IMR-90 (cell line): ENCODE data around the gene PITPNM2. TPM values are rescaled to one million over a fixed set of nuclear protein-coding genes. Genes with fewer than 3 reads are reported as not detected.

Experiments used
- ATAC-seq: fragments of 200-7000 bp; cut with Tn5 transposase; 2 replicates; pipeline ENCODE4 v1.9.1; 2020; ENCODE audit warnings: low read depth, mild to moderate bottlenecking, moderate library complexity
- BruUV-seq: library from RNA; stranded (reverse); fragments of 400-500 nt; replicated peaks from 2 replicates; lab custom pipeline; 2021; lab: Mats Ljungman, UMichigan
- CTCF ChIA-PET: fragments of 300-600 bp; formaldehyde crosslinking; extraction: SDS; loops from one replicate; lab custom pipeline; 2021; ENCODE audit warnings: antibody characterized with exemption; lab: Yijun Ruan, JAX
- POLR2A ChIA-PET: fragments of 300-600 bp; sonication (Branson Sonifier 250); formaldehyde crosslinking; loops from one replicate; lab custom pipeline; 2022; ENCODE audit warnings: antibody characterized with exemption; ENCODE audit not compliant: unreplicated experiment; lab: Charles Lee
- DNase-seq: peaks from one replicate; pipeline ENCODE4 v3.0.0; 2013
- H2AFZ ChIP-seq: replicated peaks from 2 replicates; pipeline ENCODE3; 2013; ENCODE audit warnings: low read length, mild to moderate bottlenecking; ENCODE audit not compliant: poor library complexity
- H2AK5ac ChIP-seq: 2 replicates; pipeline ENCODE4 v1.6.1; 2013; ENCODE audit warnings: low read depth, low read length, inconsistent platforms
- H2AK9ac ChIP-seq: replicated peaks from 2 replicates; pipeline ENCODE3; 2013; ENCODE audit warnings: mild to moderate bottlenecking, low read depth, low read length, moderate library complexity; ENCODE audit not compliant: poor library complexity
- H2BK120ac ChIP-seq: 2 replicates; pipeline ENCODE4 v1.6.1; 2013; ENCODE audit warnings: low read depth, low read length, inconsistent platforms
- H2BK15ac ChIP-seq: 3 replicates; pipeline ENCODE4 v1.6.1; 2013; ENCODE audit warnings: low read depth, low read length, inconsistent platforms
- H2BK20ac ChIP-seq: 2 replicates; pipeline ENCODE4 v1.6.1; 2013; ENCODE audit warnings: low read depth, mild to moderate bottlenecking, inconsistent platforms, low read length, moderate library complexity
- H2BK5ac ChIP-seq: 2 replicates; pipeline ENCODE4 v1.6.1; 2013; ENCODE audit warnings: mild to moderate bottlenecking, low read depth, low read length, inconsistent platforms; ENCODE audit not compliant: poor library complexity, severe bottlenecking
- H3K14ac ChIP-seq: replicated peaks from 2 replicates; pipeline ENCODE4 v1.6.1; 2013; ENCODE audit warnings: low read depth, low read length, inconsistent platforms
- H3K18ac ChIP-seq: 2 replicates; pipeline ENCODE4 v1.6.1; 2013; ENCODE audit warnings: low read depth, low read length, control low read depth
- H3K23ac ChIP-seq: 2 replicates; pipeline ENCODE4 v1.6.1; 2013; ENCODE audit warnings: low read depth, low read length, inconsistent platforms
- H3K27ac ChIP-seq: 2 replicates; pipeline ENCODE4 v1.5.1; 2013; ENCODE audit warnings: mild to moderate bottlenecking, control low read depth, low read length; ENCODE audit not compliant: insufficient read depth
- H3K27me3 ChIP-seq: 2 replicates; pipeline ENCODE4 v1.6.1; 2013; ENCODE audit warnings: low read length; ENCODE audit not compliant: control insufficient read depth, insufficient read depth
- H3K36me3 ChIP-seq: 2 replicates; pipeline ENCODE4 v1.6.1; 2013; ENCODE audit warnings: low read length, mixed read lengths; ENCODE audit not compliant: control insufficient read depth, insufficient read depth
- H3K4ac ChIP-seq: 2 replicates; pipeline ENCODE4 v1.6.1; 2013; ENCODE audit warnings: low read depth, low read length, inconsistent platforms
- H3K4me1 ChIP-seq: 2 replicates; pipeline ENCODE4 v1.6.1; 2013; ENCODE audit warnings: low read length, mixed read lengths; ENCODE audit not compliant: control insufficient read depth, insufficient read depth
- H3K4me2 ChIP-seq: 2 replicates; pipeline ENCODE4 v1.6.1; 2013; ENCODE audit warnings: low read depth, mild to moderate bottlenecking, control low read depth, low read length, moderate library complexity
- H3K4me3 ChIP-seq: 2 replicates; pipeline ENCODE4 v1.5.1; 2013; ENCODE audit warnings: low read depth, mild to moderate bottlenecking, control low read depth, low read length, moderate library complexity; ENCODE audit not compliant: insufficient read depth
- H3K56ac ChIP-seq: 2 replicates; pipeline ENCODE4 v1.6.1; 2013; ENCODE audit warnings: low read length, inconsistent platforms; ENCODE audit not compliant: insufficient read depth; ENCODE audit errors: extremely low read depth
- H3K79me1 ChIP-seq, 2 experiments: 2 replicates each; pipeline ENCODE4 v1.6.1; 2013; ENCODE audit warnings: low read length in 2 of 2, inconsistent platforms in 1 of 2, low read depth in 1 of 2
- H3K9ac ChIP-seq: 2 replicates; pipeline ENCODE4 v1.6.1; 2013; ENCODE audit warnings: low read depth, low read length, control low read depth
- H3K9me1 ChIP-seq: 2 replicates; pipeline ENCODE4 v1.6.1; 2013; ENCODE audit warnings: low read length, inconsistent platforms; ENCODE audit not compliant: insufficient read depth
- H3K9me3 ChIP-seq: 2 replicates; pipeline ENCODE4 v1.6.1; 2013; ENCODE audit warnings: low read length; ENCODE audit not compliant: control insufficient read depth, insufficient read depth
- H4K20me1 ChIP-seq: 2 replicates; pipeline ENCODE4 v1.6.1; 2013; ENCODE audit warnings: low read length, inconsistent platforms; ENCODE audit not compliant: insufficient read depth
- H4K5ac ChIP-seq: 2 replicates; pipeline ENCODE4 v1.6.1; 2013; ENCODE audit warnings: mild to moderate bottlenecking, low read depth, low read length, control low read depth
- H4K8ac ChIP-seq, 2 experiments: 2 replicates each; pipeline ENCODE4 v1.6.1; 2013; ENCODE audit warnings: low read depth in 2 of 2, low read length in 2 of 2, control low read depth in 1 of 2, inconsistent platforms in 1 of 2
- H4K91ac ChIP-seq: 2 replicates; pipeline ENCODE4 v1.6.1; 2013; ENCODE audit warnings: low read depth, low read length, inconsistent platforms; ENCODE audit not compliant: insufficient read depth
- BHLHE40 ChIP-seq: fragments of 150-350 bp; IDR thresholded peaks from 2 replicates; pipeline ENCODE4 v1.6.1; 2016; ENCODE audit warnings: mild to moderate bottlenecking, low read depth, low read length
- CEBPB ChIP-seq: IDR thresholded peaks from 2 replicates; pipeline ENCODE4 v1.6.1; 2012; ENCODE audit warnings: low read depth, low read length, improper control_type of control experiment
- CHD1 ChIP-seq: IDR thresholded peaks from 2 replicates; pipeline ENCODE4 v1.6.1; 2012; ENCODE audit warnings: low read depth, low read length, improper control_type of control experiment
- CTCF ChIP-seq: conservative IDR thresholded peaks from 2 replicates; pipeline ENCODE4 v1.5.1; 2012; ENCODE audit warnings: mild to moderate bottlenecking, low read depth, low read length, improper control_type of control experiment
- FOS ChIP-seq: fragments of 150-350 bp; IDR thresholded peaks from 2 replicates; pipeline ENCODE4 v1.6.1; 2016; ENCODE audit warnings: low read depth, low read length
- MAFK ChIP-seq: IDR thresholded peaks from 2 replicates; pipeline ENCODE4 v1.6.1; 2012; ENCODE audit warnings: low read depth, low read length, improper control_type of control experiment
- MAZ ChIP-seq: IDR thresholded peaks from 2 replicates; pipeline ENCODE4 v1.6.1; 2012; ENCODE audit warnings: low read depth, mild to moderate bottlenecking, low read length, improper control_type of control experiment, moderate library complexity, borderline replicate concordance
- MXI1 ChIP-seq: IDR thresholded peaks from 2 replicates; pipeline ENCODE4 v1.6.1; 2012; ENCODE audit warnings: low read depth, mild to moderate bottlenecking, low read length, moderate library complexity, borderline replicate concordance
- NFE2L2 ChIP-seq: fragments of 150-350 bp; IDR thresholded peaks from 2 replicates; pipeline ENCODE4 v1.6.1; 2016; ENCODE audit warnings: low read depth, mild to moderate bottlenecking, low read length
- POLR2A ChIP-seq: IDR thresholded peaks from 2 replicates; pipeline ENCODE4 v1.6.1; 2012; ENCODE audit warnings: mild to moderate bottlenecking, low read depth, low read length
- RAD21 ChIP-seq: IDR thresholded peaks from 2 replicates; pipeline ENCODE4 v1.6.1; 2012; ENCODE audit warnings: low read length, improper control_type of control experiment
- RCOR1 ChIP-seq: IDR thresholded peaks from 2 replicates; pipeline ENCODE4 v1.6.1; 2012; ENCODE audit warnings: mild to moderate bottlenecking, low read length, improper control_type of control experiment; ENCODE audit not compliant: insufficient replicate concordance
- RFX5 ChIP-seq: IDR thresholded peaks from 2 replicates; pipeline ENCODE4 v1.8.0; 2012; ENCODE audit warnings: low read depth, mild to moderate bottlenecking, low read length, moderate library complexity
- SMC3 ChIP-seq: fragments of 150-350 bp; IDR thresholded peaks from 2 replicates; pipeline ENCODE4 v1.6.1; 2016; ENCODE audit warnings: low read depth, mild to moderate bottlenecking, antibody characterized with exemption, low read length, moderate library complexity
- WGBS, 2 experiments: methylation state at CpG; one replicate each; pipeline versions ENCODE4 v1.1.5 to v1.1.7; 2013; ENCODE audit warnings: missing lambda C conversion rate in 2 of 2; ENCODE audit not compliant: insufficient read length in 1 of 2; ENCODE audit errors: extremely low coverage in 2 of 2; 5-methylcytosine and 5-hydroxymethylcytosine counted together
- dilution Hi-C: fragments of 300-500 bp; cut with HindIII; formaldehyde crosslinking; loops from one replicate; pipeline ENCODE4 v1.14.3; 2018; ENCODE audit warnings: low sequenced_read_pairs; ENCODE audit not compliant: unreplicated experiment
- in situ Hi-C: fragments of 300-500 bp; cut with MboI; formaldehyde crosslinking; loops from 3 replicates; pipeline ENCODE4 v1.14.3; 2019; ENCODE audit warnings: low sequenced_read_pairs, inconsistent platforms, mixed read lengths
- intact Hi-C: fragments of 100-400 bp; cut with micrococcal nuclease; formaldehyde crosslinking; loops from 2 replicates; pipeline ENCODE4 v1.10.0; 2022
- polyA plus RNA-seq, 3 experiments: library from polyadenylated mRNA; depleted of rRNA; stranded (reverse); fragments of >200 nt; gene quantifications; 2 replicates each; pipeline ENCODE4 v1.2.3, GENCODE V29; 2012; ENCODE audit warnings: low replicate concordance in 1 of 3
- total RNA-seq: library from RNA; depleted of rRNA; stranded (reverse); fragments of >200 nt; gene quantifications from 2 replicates; pipeline ENCODE4 v1.2.3, GENCODE V29; 2012
- TF ChIP-seq, protein P1 (sequence below): fragments of 150-350 bp; IDR thresholded peaks from 2 replicates; pipeline ENCODE4 v1.6.1; 2016; ENCODE audit warnings: low read depth, mild to moderate bottlenecking, low read length, moderate library complexity, borderline replicate concordance
- TF ChIP-seq, protein P2 (sequence below): fragments of 150-350 bp; IDR thresholded peaks from 2 replicates; pipeline ENCODE4 v1.6.1; 2017; ENCODE audit warnings: mild to moderate bottlenecking, antibody characterized with exemption, low read length, low read depth

Gene PITPNM2
- total and polyA plus RNA-seq, 2 of the 4 experiments (the other 2 are of a cell fraction): 1.6 to 3.0 TPM

DNA sequence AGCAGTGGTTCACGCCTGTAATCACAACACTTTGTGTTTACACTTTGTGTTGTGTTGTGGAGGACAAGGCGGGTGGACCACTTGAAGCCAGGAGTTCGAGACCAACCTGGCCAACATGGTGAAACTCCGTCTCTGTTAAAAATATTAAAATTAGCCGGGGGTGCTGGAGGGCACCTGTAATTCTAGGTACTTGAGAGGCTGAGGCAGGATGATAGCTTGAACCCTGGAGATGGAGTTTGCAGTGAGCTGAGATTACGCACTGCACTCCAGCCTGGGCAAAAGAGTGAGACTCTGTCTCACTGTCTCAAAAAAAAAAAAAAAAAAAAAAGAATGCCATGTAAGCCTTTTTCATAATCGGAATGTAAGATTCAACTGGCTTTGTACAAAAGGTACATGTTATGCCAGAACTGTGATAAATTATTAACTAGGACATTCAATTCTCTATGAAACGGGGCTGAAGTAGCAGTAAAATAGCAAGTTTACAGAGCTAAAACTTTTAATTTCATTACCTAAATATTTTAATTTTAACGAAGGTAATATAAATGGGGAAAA is 13.9 kb upstream of the PITPNM2 start:
- Histone ChIP-seq H3K18ac (no peak overlapping the region), H3K9ac (no peak overlapping the region), H3K4me2 (no peak overlapping the region), H4K20me1 (no peaks in the 10 kb centered on the region), H2BK15ac (no peak overlapping the region), H3K4ac (no peak overlapping the region), H2AK5ac (no peak overlapping the region), H2BK5ac (no peak overlapping the region), H3K14ac (no peak overlapping the region), H2BK20ac (no peak overlapping the region), H3K4me1 (no peaks in the 10 kb centered on the region), H4K91ac (no peak overlapping the region), H3K27me3 (no peaks in the 10 kb centered on the region), H3K23ac (no peak overlapping the region), H3K27ac (no peak overlapping the region), H2BK120ac (no peak overlapping the region), H2AFZ (no peak overlapping the region), H3K36me3 (peaks cover 11% of the 10 kb centered on the region), H3K4me3 (no peak overlapping the region), H3K9me3 (no peaks in the 10 kb centered on the region), H3K79me1 (0 out of 4 replicates have a peak, but pooled peaks cover 0 to 4% of the 10 kb centered on the region in 2 experiments), H2AK9ac (no peak overlapping the region), H4K5ac (no peak overlapping the region), H4K8ac (no peak overlapping the region), H3K9me1 (peaks cover 3% of the 10 kb centered on the region; the same call in 1 of the 2 replicates), H3K56ac (no peak overlapping the region)
- intact Hi-C loops (loop anchor here (5.0 kb wide), 1 partner anchor 43 kb away; no protein-coding TSS in a partner anchor), in situ Hi-C loops (no loop called here), dilution Hi-C loops (no loop called here)
- POLR2A ChIA-PET: no interaction called here
- no TSS peak for BruUV-seq
- TF ChIP-seq POLR2A (no peak), SMC3 (no peak), RFX5 (no peak), CTCF (no peak), CEBPB (no peak), MAZ (no peak), RCOR1 (no peak), BHLHE40 (no peak), CHD1 (no peak), MXI1 (no peak), MAFK (no peak), RAD21 (no peak), FOS (no peak), NFE2L2 (no peak)
- TF ChIP-seq, protein P1, sequence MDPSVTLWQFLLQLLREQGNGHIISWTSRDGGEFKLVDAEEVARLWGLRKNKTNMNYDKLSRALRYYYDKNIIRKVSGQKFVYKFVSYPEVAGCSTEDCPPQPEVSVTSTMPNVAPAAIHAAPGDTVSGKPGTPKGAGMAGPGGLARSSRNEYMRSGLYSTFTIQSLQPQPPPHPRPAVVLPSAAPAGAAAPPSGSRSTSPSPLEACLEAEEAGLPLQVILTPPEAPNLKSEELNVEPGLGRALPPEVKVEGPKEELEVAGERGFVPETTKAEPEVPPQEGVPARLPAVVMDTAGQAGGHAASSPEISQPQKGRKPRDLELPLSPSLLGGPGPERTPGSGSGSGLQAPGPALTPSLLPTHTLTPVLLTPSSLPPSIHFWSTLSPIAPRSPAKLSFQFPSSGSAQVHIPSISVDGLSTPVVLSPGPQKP: no peak
- TF ChIP-seq, protein P2, sequence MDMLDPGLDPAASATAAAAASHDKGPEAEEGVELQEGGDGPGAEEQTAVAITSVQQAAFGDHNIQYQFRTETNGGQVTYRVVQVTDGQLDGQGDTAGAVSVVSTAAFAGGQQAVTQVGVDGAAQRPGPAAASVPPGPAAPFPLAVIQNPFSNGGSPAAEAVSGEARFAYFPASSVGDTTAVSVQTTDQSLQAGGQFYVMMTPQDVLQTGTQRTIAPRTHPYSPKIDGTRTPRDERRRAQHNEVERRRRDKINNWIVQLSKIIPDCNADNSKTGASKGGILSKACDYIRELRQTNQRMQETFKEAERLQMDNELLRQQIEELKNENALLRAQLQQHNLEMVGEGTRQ: no peak
- no peak for ATAC-seq
- DNase-seq: no peak
- CTCF ChIA-PET: no interaction called here
- WGBS, 2 experiments: 94% methylated on average over 5 of the region's 9 CpGs; no CpG with 5 or more reads in 1 of the 2 experiments
